Thoracic aorta (tissue), 2 donors: ENCODE results near the gene CRYBG1. TPM values are rescaled to one million over a fixed set of nuclear protein-coding genes. Genes with fewer than 3 reads are reported as not detected.
A peak's percentile ranks its signal among the peaks of the same experiment; 100 is the strongest.
"Not testable (repeated sequence)": the region's sequence is repeated elsewhere in the genome, so short reads cannot be mapped to it uniquely, and the experiment has no call there.

Experiments used
- ATAC-seq: fragments of 150-250 bp; one replicate; pipeline ENCODE4 v1.8.0; 2017; ENCODE audit warnings: low read depth; ENCODE audit not compliant: insufficient number of reproducible peaks, low FRiP score
- DNase-seq: peaks from one replicate; pipeline ENCODE4 v3.0.0-alpha.2; 2020; ENCODE audit warnings: low spot score
- H3K27ac ChIP-seq, 2 donors: fragments of 200-600 bp; sonication (generic); 1 replicate in 1 of 2; 2 replicates in 1 of 2; pipeline ENCODE4 v1.5.1; 2016; ENCODE audit warnings: mild to moderate bottlenecking in 2 of 2, moderate library complexity in 2 of 2
- H3K27me3 ChIP-seq: fragments of 200-600 bp; sonication (generic); replicated peaks from 2 replicates; pipeline ENCODE4 v1.6.0; 2016; ENCODE audit warnings: mild to moderate bottlenecking; ENCODE audit not compliant: insufficient read depth
- H3K36me3 ChIP-seq: fragments of 200-600 bp; sonication (generic); one replicate; pipeline ENCODE4 v1.5.1; 2016
- H3K4me1 ChIP-seq, 2 donors: fragments of 200-600 bp; sonication (generic); 1 replicate in 1 of 2; 2 replicates in 1 of 2; pipeline versions ENCODE4 v1.5.1 to v1.6.0; 2016; ENCODE audit warnings: low read depth in 2 of 2, mild to moderate bottlenecking in 1 of 2; ENCODE audit not compliant: control insufficient read depth in 1 of 2
- H3K4me3 ChIP-seq: fragments of 200-600 bp; sonication (generic); 2 replicates; pipeline ENCODE4 v1.5.1; 2016; ENCODE audit warnings: mild to moderate bottlenecking
- H3K9me3 ChIP-seq: fragments of 200-600 bp; sonication (generic); 2 replicates; pipeline ENCODE4 v1.5.1; 2016
- total RNA-seq, 2 donors: library from RNA; depleted of rRNA; stranded (reverse); fragments of >200 nt; gene quantifications; one replicate each; pipeline versions ENCODE4 v1.1.0 to v1.2.3, GENCODE V29; 2016
- TF ChIP-seq, protein P1 (sequence below): fragments of 200-600 bp; sonication (generic); IDR thresholded peaks from one replicate; pipeline ENCODE4 v1.5.1; 2019; ENCODE audit warnings: antibody characterized with exemption

CRYBG1 gene
- total RNA-seq, 2 donors from 2014 or later: 3.2 to 7.2 TPM

DNA sequence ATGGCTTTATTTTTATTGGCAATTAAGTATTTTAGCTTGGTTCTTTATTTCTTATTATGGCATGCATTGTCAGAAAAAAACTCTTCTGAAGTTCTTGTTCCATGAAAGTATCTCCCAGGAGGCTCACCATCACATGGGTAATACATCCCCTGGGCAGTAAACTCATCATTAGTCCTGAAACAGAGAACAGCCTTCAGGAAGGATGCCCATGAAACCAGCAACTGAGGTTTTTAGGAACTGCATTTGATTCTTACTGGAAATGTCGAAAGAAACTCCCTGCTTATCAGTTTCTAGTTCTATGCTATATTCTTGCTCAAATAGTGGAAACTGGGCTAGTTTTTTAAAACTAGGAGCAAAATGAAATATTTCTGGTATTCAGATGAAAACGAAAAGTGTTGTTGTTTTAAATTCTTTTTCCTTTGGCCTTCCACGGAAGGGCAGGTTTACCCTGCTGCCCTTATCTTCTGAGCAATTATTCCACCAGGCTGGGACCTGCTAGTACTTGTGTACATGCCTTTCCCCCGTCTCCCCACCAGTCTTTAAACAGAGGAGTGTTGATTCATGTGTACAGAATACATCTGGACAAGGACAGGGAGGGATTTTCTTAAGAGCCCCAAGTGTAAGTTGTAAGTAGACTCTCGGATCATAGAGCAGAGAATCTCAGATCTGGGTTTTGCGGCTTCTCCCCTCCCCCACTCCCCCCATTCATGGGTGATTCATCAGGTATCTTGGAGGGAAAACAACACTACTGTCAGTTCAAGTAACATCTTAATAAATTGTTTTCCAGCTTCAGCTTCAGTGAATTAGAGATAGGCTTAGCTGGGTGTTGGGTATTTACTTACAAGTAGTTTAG, 187.3 kb downstream of the CRYBG1 start:
- Histone ChIP-seq H3K27me3 (no peaks in the 10 kb centered on the region), H3K4me3 (no peak overlapping the region), H3K9me3 (no peaks in the 10 kb centered on the region), H3K36me3 (no peaks in the 10 kb centered on the region), H3K27ac (peak overlapping the region; percentile 62 to 86), H3K4me1 (peaks cover 26 to 28% of the 10 kb centered on the region in 2 donors)
- ATAC-seq (no peak), DNase-seq (no peak)
- TF ChIP-seq, protein P1, sequence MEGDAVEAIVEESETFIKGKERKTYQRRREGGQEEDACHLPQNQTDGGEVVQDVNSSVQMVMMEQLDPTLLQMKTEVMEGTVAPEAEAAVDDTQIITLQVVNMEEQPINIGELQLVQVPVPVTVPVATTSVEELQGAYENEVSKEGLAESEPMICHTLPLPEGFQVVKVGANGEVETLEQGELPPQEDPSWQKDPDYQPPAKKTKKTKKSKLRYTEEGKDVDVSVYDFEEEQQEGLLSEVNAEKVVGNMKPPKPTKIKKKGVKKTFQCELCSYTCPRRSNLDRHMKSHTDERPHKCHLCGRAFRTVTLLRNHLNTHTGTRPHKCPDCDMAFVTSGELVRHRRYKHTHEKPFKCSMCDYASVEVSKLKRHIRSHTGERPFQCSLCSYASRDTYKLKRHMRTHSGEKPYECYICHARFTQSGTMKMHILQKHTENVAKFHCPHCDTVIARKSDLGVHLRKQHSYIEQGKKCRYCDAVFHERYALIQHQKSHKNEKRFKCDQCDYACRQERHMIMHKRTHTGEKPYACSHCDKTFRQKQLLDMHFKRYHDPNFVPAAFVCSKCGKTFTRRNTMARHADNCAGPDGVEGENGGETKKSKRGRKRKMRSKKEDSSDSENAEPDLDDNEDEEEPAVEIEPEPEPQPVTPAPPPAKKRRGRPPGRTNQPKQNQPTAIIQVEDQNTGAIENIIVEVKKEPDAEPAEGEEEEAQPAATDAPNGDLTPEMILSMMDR: no peak

DNA sequence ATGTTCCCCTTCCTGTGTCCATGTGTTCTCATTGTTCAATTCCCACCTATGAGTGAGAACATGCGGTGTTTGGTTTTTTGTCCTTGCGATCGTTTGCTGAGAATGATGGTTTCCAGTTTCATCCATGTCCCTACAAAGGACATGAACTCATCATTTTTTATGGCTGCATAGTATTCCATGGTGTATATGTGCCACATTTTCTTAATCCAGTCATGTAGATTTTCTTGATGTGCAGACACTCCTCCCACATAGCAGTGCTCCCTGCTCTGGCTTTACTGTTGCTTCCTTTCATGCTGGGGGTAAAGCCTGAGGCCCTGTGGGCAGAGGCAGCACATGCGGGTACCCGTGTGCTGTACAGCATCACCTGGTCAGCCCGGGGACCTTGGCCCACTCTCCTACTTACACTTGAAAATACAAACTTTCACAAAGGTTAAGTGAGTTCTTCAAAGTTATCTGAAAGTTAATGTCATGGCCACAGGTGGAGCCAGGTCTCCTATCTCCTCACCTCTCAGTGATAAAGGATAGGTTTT, 188.5 kb downstream of the CRYBG1 start:
- not testable (repeated sequence) for H3K27me3 ChIP-seq, ATAC-seq, H3K4me3 ChIP-seq, H3K9me3 ChIP-seq, H3K36me3 ChIP-seq, H3K27ac ChIP-seq, DNase-seq
- peaks cover 26 to 28% of the 10 kb centered on the region in 2 donors for H3K4me1 ChIP-seq

DNA sequence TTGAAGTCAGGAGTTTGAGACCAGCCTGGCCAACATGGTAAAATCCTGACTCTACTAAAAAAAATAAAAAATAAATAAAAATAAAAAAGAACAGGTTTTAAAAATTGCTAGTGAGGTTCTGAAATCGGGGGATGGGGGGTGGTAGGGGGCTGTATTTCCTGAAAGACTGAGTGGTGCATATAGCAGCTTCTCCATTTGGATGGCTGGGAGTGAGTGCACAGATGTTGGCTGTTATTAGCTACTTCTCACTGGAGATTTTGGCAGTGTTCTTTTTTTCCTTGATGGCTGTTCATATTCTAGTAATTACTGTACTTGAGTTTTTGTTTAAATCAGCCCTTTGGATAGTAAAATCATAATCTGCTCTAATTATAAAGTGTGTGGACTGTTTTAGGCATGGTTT, 189.0 kb downstream of the CRYBG1 start:
- ATAC-seq (no peak), DNase-seq (no peak)
- H3K27me3 ChIP-seq: no peaks in the 10 kb centered on the region
- H3K4me3 ChIP-seq: no peak overlapping the region
- TF ChIP-seq, protein P1: no peak
- no peaks in the 10 kb centered on the region for H3K36me3 ChIP-seq
- H3K27ac ChIP-seq: no peak overlapping the region
- no peaks in the 10 kb centered on the region for H3K9me3 ChIP-seq
- H3K4me1 ChIP-seq: peaks cover 26 to 28% of the 10 kb centered on the region in 2 donors

DNA sequence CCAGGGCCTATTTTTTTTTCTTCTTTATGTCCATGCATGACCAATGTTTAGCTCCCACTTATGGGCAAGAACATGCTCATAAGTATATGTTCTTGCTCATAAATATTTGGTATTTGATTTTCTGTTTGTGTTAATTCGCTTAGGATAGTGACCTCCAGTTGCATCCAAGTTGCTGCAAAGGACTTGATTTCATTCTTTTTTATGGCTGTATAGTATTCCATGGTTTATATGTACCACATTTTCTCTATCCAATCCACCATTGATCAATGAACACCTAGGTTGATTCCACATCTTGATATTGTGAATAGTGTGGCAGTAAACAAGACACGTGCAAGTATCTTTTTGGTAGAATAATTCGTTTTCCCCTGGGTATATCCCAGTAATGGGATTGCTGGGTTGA, 190.6 kb downstream of the CRYBG1 start:
- H3K4me3 ChIP-seq: no peak overlapping the region
- H3K27ac ChIP-seq: no peak overlapping the region
- H3K9me3 ChIP-seq: no peaks in the 10 kb centered on the region
- H3K4me1 ChIP-seq: peaks cover 22 to 23% of the 10 kb centered on the region in 2 donors
- no peaks in the 10 kb centered on the region for H3K27me3 ChIP-seq
- TF ChIP-seq, protein P1: no peak
- DNase-seq: no peak
- H3K36me3 ChIP-seq: no peaks in the 10 kb centered on the region
- no peak for ATAC-seq

DNA sequence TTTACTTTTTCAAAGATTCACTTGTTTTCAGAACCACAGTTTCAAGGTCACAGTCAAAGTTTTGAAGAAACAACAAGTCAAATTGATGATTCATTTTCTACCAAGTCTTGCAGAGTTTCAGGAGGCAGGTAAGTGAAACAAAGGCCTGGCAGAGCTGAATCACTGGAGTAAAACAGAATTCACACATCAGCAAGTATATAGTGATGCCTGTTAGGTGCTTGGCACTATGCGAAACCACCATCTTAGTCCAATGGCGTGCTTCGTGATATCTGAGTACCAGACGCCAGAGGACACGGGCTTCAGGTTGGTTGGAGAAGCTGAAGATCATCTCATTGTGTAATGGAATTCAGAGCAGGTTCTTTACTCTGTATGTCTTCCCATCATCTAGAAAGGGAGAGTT, 192.9 kb downstream of the CRYBG1 start:
- no peak for DNase-seq
- Histone ChIP-seq H3K36me3 (no peaks in the 10 kb centered on the region), H3K9me3 (no peaks in the 10 kb centered on the region), H3K4me3 (no peak overlapping the region), H3K4me1 (no peaks in the 10 kb centered on the region), H3K27ac (no peak overlapping the region), H3K27me3 (no peaks in the 10 kb centered on the region)
- TF ChIP-seq, protein P1: no peak
- no peak for ATAC-seq
